Lower leg skin (tissue), 3 donors: Measurements from ENCODE around the gene PKP2.

Experiments used
- POLR2A ChIP-seq, 2 donors: fragments of 450-650 bp; IDR thresholded peaks; one replicate each; pipeline ENCODE4 v1.6.1; 2016 to 2017; ENCODE audit warnings: antibody characterized with exemption in 2 of 2, mild to moderate bottlenecking in 1 of 2, moderate library complexity in 1 of 2
- TF ChIP-seq, protein P1 (sequence below), 3 donors: fragments of 450-650 bp; IDR thresholded peaks; one replicate each; pipeline ENCODE4 v1.5.1; 2016; ENCODE audit warnings: antibody characterized with exemption in 3 of 3, mild to moderate bottlenecking in 3 of 3, moderate library complexity in 2 of 3

DNA sequence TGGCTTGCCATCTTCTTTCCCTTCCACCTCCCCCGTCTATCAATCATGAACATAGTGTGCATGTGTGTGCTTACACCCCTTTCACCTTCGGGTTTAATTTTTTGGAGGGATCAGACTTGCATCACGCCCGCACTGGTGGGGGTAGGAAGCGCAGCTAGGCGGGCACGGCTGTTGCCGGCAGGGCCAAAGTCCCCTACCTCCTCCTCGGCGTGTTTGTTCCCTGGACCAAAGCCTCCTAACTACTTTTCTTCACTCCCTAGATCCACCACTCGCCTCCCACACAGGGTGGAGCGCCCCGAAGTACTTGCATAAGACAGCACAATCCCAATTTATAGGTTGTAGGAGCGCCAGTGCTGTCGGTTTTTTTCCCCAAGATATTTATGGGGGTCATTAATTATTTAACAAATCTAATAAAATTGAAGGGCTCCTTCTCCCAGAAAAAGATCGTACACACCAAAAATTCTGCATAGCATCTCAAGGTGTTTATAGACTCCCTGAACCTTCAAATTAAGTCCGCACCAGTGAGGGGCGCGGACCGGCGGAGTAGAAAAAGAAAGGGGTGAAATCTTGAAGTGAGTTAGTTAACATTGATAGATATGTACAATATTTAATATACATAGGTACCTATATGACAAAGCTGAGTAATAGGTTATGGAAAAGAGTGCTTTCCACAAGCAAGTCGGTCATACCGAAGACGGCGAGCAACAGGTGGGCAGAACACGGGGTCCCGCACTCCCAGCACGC, 717 bp downstream of the PKP2 start:
- TF ChIP-seq POLR2A (IDR thresholded peaks at IDR 0.05): no peak
- TF ChIP-seq, protein P1, sequence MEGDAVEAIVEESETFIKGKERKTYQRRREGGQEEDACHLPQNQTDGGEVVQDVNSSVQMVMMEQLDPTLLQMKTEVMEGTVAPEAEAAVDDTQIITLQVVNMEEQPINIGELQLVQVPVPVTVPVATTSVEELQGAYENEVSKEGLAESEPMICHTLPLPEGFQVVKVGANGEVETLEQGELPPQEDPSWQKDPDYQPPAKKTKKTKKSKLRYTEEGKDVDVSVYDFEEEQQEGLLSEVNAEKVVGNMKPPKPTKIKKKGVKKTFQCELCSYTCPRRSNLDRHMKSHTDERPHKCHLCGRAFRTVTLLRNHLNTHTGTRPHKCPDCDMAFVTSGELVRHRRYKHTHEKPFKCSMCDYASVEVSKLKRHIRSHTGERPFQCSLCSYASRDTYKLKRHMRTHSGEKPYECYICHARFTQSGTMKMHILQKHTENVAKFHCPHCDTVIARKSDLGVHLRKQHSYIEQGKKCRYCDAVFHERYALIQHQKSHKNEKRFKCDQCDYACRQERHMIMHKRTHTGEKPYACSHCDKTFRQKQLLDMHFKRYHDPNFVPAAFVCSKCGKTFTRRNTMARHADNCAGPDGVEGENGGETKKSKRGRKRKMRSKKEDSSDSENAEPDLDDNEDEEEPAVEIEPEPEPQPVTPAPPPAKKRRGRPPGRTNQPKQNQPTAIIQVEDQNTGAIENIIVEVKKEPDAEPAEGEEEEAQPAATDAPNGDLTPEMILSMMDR (IDR thresholded peaks at IDR 0.05): no peak
